Neural crest cell (in vitro differentiated cells): ENCODE measurements around the gene PCSK4. TPM values are rescaled to one million over a fixed set of nuclear protein-coding genes. Genes with fewer than 3 reads are reported as not detected.
"Not testable (repeated sequence)": the region's sequence is repeated elsewhere in the genome, so short reads cannot be mapped to it uniquely, and the experiment has no call there.

ENCODE experiments used
- DNase-seq: peaks from one replicate; pipeline ENCODE4 v3.0.0; 2021; ENCODE audit warnings: low read depth, mixed read lengths, low spot score
- H3K27ac Mint-ChIP-seq: one replicate; pipeline ENCODE4 v1.8.0; 2021; ENCODE audit warnings: mild to moderate bottlenecking, mixed read lengths; ENCODE audit not compliant: unreplicated experiment
- H3K27me3 Mint-ChIP-seq: 2 replicates; pipeline ENCODE4 v1.8.0; 2021; ENCODE audit warnings: low read depth, mild to moderate bottlenecking, mixed read lengths
- H3K36me3 Mint-ChIP-seq: 2 replicates; pipeline ENCODE4 v1.8.0; 2021; ENCODE audit warnings: low read depth, mild to moderate bottlenecking, mixed read lengths
- H3K4me1 Mint-ChIP-seq: 2 replicates; pipeline ENCODE4 v1.8.0; 2021; ENCODE audit warnings: mixed read lengths
- H3K4me3 Mint-ChIP-seq: one replicate; pipeline ENCODE4 v1.8.0; 2021; ENCODE audit warnings: mild to moderate bottlenecking, mixed read lengths
- H3K9me3 Mint-ChIP-seq: 2 replicates; pipeline ENCODE4 v1.8.0; 2021; ENCODE audit warnings: mixed read lengths
- CTCF ChIP-seq: fragments of 200-600 bp; sonication (generic); conservative IDR thresholded peaks from 2 replicates; pipeline ENCODE4 v1.5.0; 2021; ENCODE audit warnings: antibody characterized with exemption, mild to moderate bottlenecking
- long read RNA-seq: library from polyadenylated mRNA; unstranded; transcript quantifications from one replicate; pipeline ENCODE4 v2.0.0, GENCODE V29; 2020
- total RNA-seq: library from RNA; stranded (reverse); gene quantifications from 2 replicates; pipeline ENCODE4 v1.2.1, GENCODE V29; 2021

The PCSK4 gene
- total RNA-seq = 10.4 and 11.7 TPM in 2 replicates
- long read RNA-seq = 0 reads

- H3K4me3 Mint-ChIP-seq = peak within 1 kb of the TSS; percentile 92
- DNase-seq = peak; percentile 98
- no peaks in the 10 kb centered on the region for H3K9me3 Mint-ChIP-seq
- peak within 1 kb of the TSS; percentile 100 for H3K27ac Mint-ChIP-seq
- TF ChIP-seq CTCF = no peak
- no peaks in the 10 kb centered on the region for H3K36me3 Mint-ChIP-seq
- H3K4me1 Mint-ChIP-seq = peaks cover 9% of the 10 kb centered on the region
- H3K27me3 Mint-ChIP-seq = peaks cover 23% of the 10 kb centered on the region
These were observed at the start of gene PCSK4 for GRCh38 chr19:1490311-1491113. Gene PCSK4, minus strand, starts transcription at chr19:1490350. Its CDS starts 4 bp downstream, at chr19:1490346.

- not testable (repeated sequence) for H3K9me3 Mint-ChIP-seq, H3K27ac Mint-ChIP-seq, DNase-seq, H3K4me1 Mint-ChIP-seq, H3K36me3 Mint-ChIP-seq, H3K4me3 Mint-ChIP-seq
- peaks cover 21% of the 10 kb centered on the region for H3K27me3 Mint-ChIP-seq
These were observed 49.6 kb upstream of the PCSK4 start for GRCh38 chr19:1539749-1540148.

- Mint-ChIP-seq H3K4me1 (no peaks in the 10 kb centered on the region), H3K27ac (no peak overlapping the region), H3K27me3 (peaks cover 18% of the 10 kb centered on the region), H3K9me3 (no peaks in the 10 kb centered on the region), H3K4me3 (no peak overlapping the region), H3K36me3 (no peaks in the 10 kb centered on the region)
- no peak for TF ChIP-seq CTCF
- DNase-seq = no peak
These were observed 48.8 kb upstream of the PCSK4 start for GRCh38 chr19:1538978-1539377.

GRCh38 chr19:1535699-1536098 is 45.5 kb upstream of the PCSK4 start:
- not testable (repeated sequence) for H3K27ac Mint-ChIP-seq, H3K4me3 Mint-ChIP-seq, H3K27me3 Mint-ChIP-seq, DNase-seq, H3K36me3 Mint-ChIP-seq, H3K4me1 Mint-ChIP-seq, H3K9me3 Mint-ChIP-seq

- no peaks in the 10 kb centered on the region for H3K9me3 Mint-ChIP-seq
- no peaks in the 10 kb centered on the region for H3K36me3 Mint-ChIP-seq
- H3K27me3 Mint-ChIP-seq = peaks cover 2% of the 10 kb centered on the region
- DNase-seq = no peak
- no peak overlapping the region for H3K4me3 Mint-ChIP-seq
- no peaks in the 10 kb centered on the region for H3K4me1 Mint-ChIP-seq
- no peak for TF ChIP-seq CTCF
- H3K27ac Mint-ChIP-seq = no peak overlapping the region
These were observed 44.8 kb upstream of the PCSK4 start for GRCh38 chr19:1534972-1535371.

GRCh38 chr19:1533510-1534150 is 43.5 kb upstream of the PCSK4 start:
- Mint-ChIP-seq H3K36me3 (no peaks in the 10 kb centered on the region), H3K4me1 (no peaks in the 10 kb centered on the region), H3K4me3 (no peak overlapping the region), H3K9me3 (no peaks in the 10 kb centered on the region), H3K27me3 (peaks cover 2% of the 10 kb centered on the region), H3K27ac (no peak overlapping the region)
- DNase-seq = no peak
- TF ChIP-seq CTCF = no peak
